Measurements from ENCODE around the gene MTM1.

MTM1 gene

DNA sequence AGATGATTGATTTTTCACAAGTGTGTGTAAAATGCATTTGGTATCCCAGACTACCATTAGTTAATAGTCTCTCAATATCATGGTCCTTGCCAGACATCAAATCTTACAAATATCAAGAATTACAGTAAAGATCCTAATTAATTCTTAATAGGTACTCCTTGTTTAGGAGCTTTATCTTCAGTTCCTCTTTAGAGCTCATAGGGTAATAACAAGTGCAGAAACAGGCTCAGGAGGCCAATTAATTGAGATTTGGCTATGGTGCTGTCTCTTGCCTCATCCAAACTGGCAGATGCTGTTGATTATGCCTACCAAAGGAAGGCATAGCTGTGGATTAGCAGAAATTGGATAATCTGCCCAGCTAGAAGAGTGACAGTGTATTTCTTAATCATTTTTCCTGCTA is 131.7 kb downstream of the MTM1 start:
- Histone ChIP-seq H3K27me3 (ENCODE audit: control insufficient read depth, insufficient read depth, low read length) (no peaks in the 10 kb centered on the region), H3K36me3 (ENCODE audit: control insufficient read depth, insufficient read depth, low read length) (no peaks in the 10 kb centered on the region), H3K9ac (no peak overlapping the region), H3K27ac (no peak overlapping the region), H3K79me2 (peaks cover 1% of the 10 kb centered on the region), H3K9me3 (ENCODE audit: control insufficient read depth, low read length) (no peaks in the 10 kb centered on the region), H3K4me3 (ENCODE audit: low read depth, low read length) (no peak overlapping the region), H3K4me1 (no peaks in the 10 kb centered on the region), H2AFZ (no peak overlapping the region), H3K4me2 (ENCODE audit: low read length) (no peak overlapping the region)
- no peak for TF ChIP-seq CTCF (IDR thresholded peaks at IDR 0.05)

DNA sequence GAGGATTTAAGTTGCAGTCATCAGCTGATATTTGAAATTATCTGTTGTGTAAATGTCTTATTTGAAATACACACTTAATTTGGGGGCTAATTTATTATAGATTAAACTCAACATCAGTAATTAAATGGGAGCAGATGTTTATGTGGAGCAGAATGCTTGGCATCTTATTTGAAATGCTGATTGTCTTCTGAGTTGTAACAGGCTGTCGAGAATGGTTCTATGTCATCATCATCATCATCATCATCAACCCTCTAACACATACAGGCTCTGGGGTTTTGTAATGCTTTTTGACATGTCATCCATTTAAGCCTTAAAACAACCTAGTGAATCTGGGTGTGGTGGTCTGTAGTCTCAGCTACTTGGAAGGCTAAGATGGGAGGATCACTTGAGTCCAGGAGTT is 133.0 kb downstream of the MTM1 start:
- H3K9ac ChIP-seq, result no peak overlapping the region
- H3K4me2 ChIP-seq (ENCODE audit: low read length), result no peak overlapping the region
- no peak overlapping the region for H3K4me3 ChIP-seq (ENCODE audit: low read depth, low read length)
- TF ChIP-seq CTCF (IDR thresholded peaks at IDR 0.05), result no peak
- H3K27ac ChIP-seq, result no peak overlapping the region
- H3K9me3 ChIP-seq (ENCODE audit: control insufficient read depth, low read length), result no peaks in the 10 kb centered on the region
- no peak overlapping the region for H2AFZ ChIP-seq
- no peaks in the 10 kb centered on the region for H3K4me1 ChIP-seq
- no peaks in the 10 kb centered on the region for H3K79me2 ChIP-seq
- no peaks in the 10 kb centered on the region for H3K27me3 ChIP-seq (ENCODE audit: control insufficient read depth, insufficient read depth, low read length)
- no peaks in the 10 kb centered on the region for H3K36me3 ChIP-seq (ENCODE audit: control insufficient read depth, insufficient read depth, low read length)

DNA sequence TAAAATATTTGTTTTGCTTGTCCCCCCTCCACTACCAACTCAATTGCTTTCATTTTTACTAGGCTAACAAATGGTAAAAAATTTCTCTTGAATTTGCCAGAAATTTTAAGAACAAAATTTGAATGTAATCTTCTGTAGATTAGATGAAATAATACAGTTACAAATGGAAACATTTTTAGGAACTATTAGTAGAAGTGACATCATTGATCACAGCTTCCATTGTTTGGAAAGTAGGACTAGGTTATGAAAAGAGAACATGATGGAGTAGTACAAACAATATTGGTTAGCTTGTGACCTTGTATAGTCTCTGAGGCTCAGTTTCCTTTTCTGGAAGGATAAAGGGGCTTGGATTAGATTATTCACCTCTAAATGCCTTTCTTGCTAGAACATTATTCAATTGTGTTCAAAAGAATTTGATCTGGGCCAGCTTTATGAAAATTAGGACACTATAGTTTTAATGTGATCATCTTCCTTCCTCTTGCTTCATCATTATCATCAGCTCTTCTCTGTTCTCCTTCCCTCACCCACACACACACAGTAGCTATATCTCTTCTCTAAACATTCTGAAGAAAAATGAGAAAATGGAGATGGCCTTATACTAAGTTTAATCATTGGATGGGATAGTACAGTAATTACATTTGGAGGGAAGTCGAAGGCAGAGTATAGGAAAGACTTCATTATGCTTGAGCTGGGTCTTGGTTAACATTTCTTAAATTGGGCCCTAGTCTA is 134.7 kb downstream of the MTM1 start:
- no peaks in the 10 kb centered on the region for H3K79me2 ChIP-seq
- no peak overlapping the region for H3K9ac ChIP-seq
- H2AFZ ChIP-seq, result no peak overlapping the region
- H3K4me3 ChIP-seq (ENCODE audit: low read depth, low read length), result no peak overlapping the region
- H3K27me3 ChIP-seq (ENCODE audit: control insufficient read depth, insufficient read depth, low read length), result no peaks in the 10 kb centered on the region
- no peaks in the 10 kb centered on the region for H3K9me3 ChIP-seq (ENCODE audit: control insufficient read depth, low read length)
- no peak overlapping the region for H3K4me2 ChIP-seq (ENCODE audit: low read length)
- no peak overlapping the region for H3K27ac ChIP-seq
- no peaks in the 10 kb centered on the region for H3K36me3 ChIP-seq (ENCODE audit: control insufficient read depth, insufficient read depth, low read length)
- TF ChIP-seq CTCF (IDR thresholded peaks at IDR 0.05), result no peak
- no peaks in the 10 kb centered on the region for H3K4me1 ChIP-seq

DNA sequence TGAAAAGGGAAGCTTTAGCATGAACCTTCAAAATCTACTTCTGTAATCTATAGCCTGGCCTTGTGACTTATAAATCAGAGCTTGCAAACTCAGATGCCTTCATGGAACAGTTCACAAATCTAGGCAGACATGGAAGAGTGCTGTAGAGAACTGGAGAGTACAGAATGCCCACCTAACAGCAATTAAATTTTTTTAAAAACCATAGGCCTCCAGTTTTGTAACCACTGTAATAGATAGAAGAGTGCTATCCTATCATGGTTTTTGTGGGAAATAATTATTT is 135.2 kb downstream of the MTM1 start:
- no peak overlapping the region for H3K4me3 ChIP-seq (ENCODE audit: low read depth, low read length)
- H3K4me2 ChIP-seq (ENCODE audit: low read length), result no peak overlapping the region
- no peak overlapping the region for H2AFZ ChIP-seq
- H3K9ac ChIP-seq, result no peak overlapping the region
- no peaks in the 10 kb centered on the region for H3K9me3 ChIP-seq (ENCODE audit: control insufficient read depth, low read length)
- no peak for TF ChIP-seq CTCF (IDR thresholded peaks at IDR 0.05)
- no peak overlapping the region for H3K27ac ChIP-seq
- no peaks in the 10 kb centered on the region for H3K79me2 ChIP-seq
- no peaks in the 10 kb centered on the region for H3K36me3 ChIP-seq (ENCODE audit: control insufficient read depth, insufficient read depth, low read length)
- H3K4me1 ChIP-seq, result no peaks in the 10 kb centered on the region
- H3K27me3 ChIP-seq (ENCODE audit: control insufficient read depth, insufficient read depth, low read length), result no peaks in the 10 kb centered on the region

GRCh38 chrX:150704030-150704613 is 135.7 kb downstream of the MTM1 start:
- no peak overlapping the region for H3K27ac ChIP-seq
- no peaks in the 10 kb centered on the region for H3K4me1 ChIP-seq
- no peak for TF ChIP-seq CTCF (IDR thresholded peaks at IDR 0.05)
- no peaks in the 10 kb centered on the region for H3K36me3 ChIP-seq (ENCODE audit: control insufficient read depth, insufficient read depth, low read length)
- H3K79me2 ChIP-seq, result no peaks in the 10 kb centered on the region
- H3K9me3 ChIP-seq (ENCODE audit: control insufficient read depth, low read length), result no peaks in the 10 kb centered on the region
- no peak overlapping the region for H3K4me2 ChIP-seq (ENCODE audit: low read length)
- H3K4me3 ChIP-seq (ENCODE audit: low read depth, low read length), result no peak overlapping the region
- H2AFZ ChIP-seq, result no peak overlapping the region
- no peaks in the 10 kb centered on the region for H3K27me3 ChIP-seq (ENCODE audit: control insufficient read depth, insufficient read depth, low read length)
- no peak overlapping the region for H3K9ac ChIP-seq
